K562 (cell line): ENCODE results near the gene PCF11. TPM values are rescaled to one million over a fixed set of nuclear protein-coding genes. Genes with fewer than 3 reads are reported as not detected.

Source experiments
- ARID4B ChIP-seq: sonication (generic); formaldehyde crosslinking; IDR thresholded peaks from 2 replicates; pipeline ENCODE4 v1.8.0; 2022; ENCODE audit warnings: mild to moderate bottlenecking, missing genetic modification reagents
- BCLAF1 ChIP-seq, 2 experiments: fragments of 450-650 bp in 1 of 2; IDR thresholded peaks; 2 replicates each; pipeline ENCODE4 v1.6.1; 2011 to 2017; ENCODE audit warnings: low read depth in 2 of 2, antibody characterized with exemption in 1 of 2, borderline replicate concordance in 1 of 2, low read length in 1 of 2, mild to moderate bottlenecking in 1 of 2, mixed read lengths in 1 of 2; ENCODE audit not compliant: control insufficient read depth in 1 of 2
- BCOR ChIP-seq: fragments of 450-650 bp; IDR thresholded peaks from 2 replicates; pipeline ENCODE4 v1.6.1; 2016
- BRF2 ChIP-seq: IDR thresholded peaks from 3 replicates; pipeline ENCODE4 v1.6.1; 2011; ENCODE audit warnings: borderline replicate concordance, mild to moderate bottlenecking; ENCODE audit not compliant: insufficient read length, insufficient read depth
- CBX1 ChIP-seq: sonication (generic); IDR thresholded peaks from 2 replicates; pipeline ENCODE4 v1.6.1; 2016; ENCODE audit warnings: antibody characterized with exemption, low read depth, mild to moderate bottlenecking
- CEBPG ChIP-seq, 3 experiments: fragments of 200-800 bp in 1 of 3; sonication (Bioruptor generic) in 1 of 3; sonication (generic) in 1 of 3; formaldehyde crosslinking in 1 of 3; IDR thresholded peaks in 2 of 3; conservative IDR thresholded peaks in 1 of 3; 2 replicates each; pipeline versions ENCODE4 v1.6.1 to v1.8.0; 2016 to 2022; ENCODE audit warnings: missing compliant biosample characterization in 2 of 3, missing genetic modification characterization in 2 of 3, mild to moderate bottlenecking in 1 of 3, missing genetic modification reagents in 1 of 3
- CEBPZ ChIP-seq: fragments of 150-350 bp; IDR thresholded peaks from 2 replicates; pipeline ENCODE4 v1.6.1; 2014; ENCODE audit warnings: low read depth, mild to moderate bottlenecking, low read length, borderline replicate concordance
- ETS2 ChIP-seq: IDR thresholded peaks from 2 replicates; pipeline ENCODE4 v1.6.1; 2016; ENCODE audit warnings: borderline replicate concordance, missing genetic modification characterization, mild to moderate bottlenecking, moderate library complexity, missing compliant biosample characterization; ENCODE audit not compliant: poor library complexity, severe bottlenecking
- GATA2 ChIP-seq: sonication (generic); formaldehyde crosslinking; IDR thresholded peaks from 2 replicates; pipeline ENCODE4 v1.4.0; 2020; ENCODE audit warnings: mild to moderate bottlenecking, missing genetic modification reagents
- ILF3 ChIP-seq: fragments of 450-650 bp; IDR thresholded peaks from 2 replicates; pipeline ENCODE4 v1.6.1; 2018; ENCODE audit warnings: antibody characterized with exemption, mild to moderate bottlenecking, moderate library complexity, borderline replicate concordance
- POLR2B ChIP-seq: fragments of 450-650 bp; IDR thresholded peaks from 2 replicates; pipeline ENCODE4 v1.6.1; 2018; ENCODE audit warnings: low read depth; ENCODE audit not compliant: partially characterized antibody
- PRMT5 ChIP-seq: sonication (generic); formaldehyde crosslinking; IDR thresholded peaks from 2 replicates; pipeline ENCODE4 v1.5.0; 2020; ENCODE audit warnings: missing genetic modification reagents
- SUPT5H ChIP-seq: fragments of 450-650 bp; IDR thresholded peaks from 2 replicates; pipeline ENCODE4 v1.6.1; 2016
- ZNF436 ChIP-seq: fragments of 250-450, 450-650 bp; sonication (Bioruptor Pico); formaldehyde crosslinking; IDR thresholded peaks from 2 replicates; pipeline ENCODE4 v1.7.0; 2020; ENCODE audit warnings: mild to moderate bottlenecking
- polyA plus RNA-seq, 8 experiments: library from polyadenylated mRNA; depleted of rRNA in 4 of 8; stranded (reverse) in 5 of 8; unstranded in 3 of 8; fragments of >200 nt; fragmentation: Nextera tagmentation in 2 of 8; fragmentation: Illumina TruSeq in 1 of 8; extraction: Ambion mirVana in 2 of 8; extraction: Trizol in 1 of 8; gene quantifications; 2 replicates each; pipeline versions ENCODE4 v1.2.1 to v1.2.3, GENCODE V29; 2011 to 2014; ENCODE audit warnings: inconsistent platforms in 1 of 8, missing spikeins in 1 of 8
- total RNA-seq, 7 experiments: library from RNA; depleted of rRNA in 6 of 7; stranded (reverse); fragments of >200 nt in 6 of 7; fragmentation: Illumina TruSeq in 2 of 7; extraction: Trizol in 2 of 7; gene quantifications; 2 replicates each; pipeline versions ENCODE4 v1.2.1 to v1.2.3, GENCODE V29; 2011 to 2021; ENCODE audit warnings: low replicate concordance in 1 of 7

The PCF11 gene
- total and polyA plus RNA-seq, 9 of the 15 experiments (the other 6 are each of a cell fraction or from before 2014, with no cell fraction given) = 9.3 to 91.6 (median 54.4) TPM

GRCh38 chr11:83158357-83158786 lies 1.4 kb downstream of the PCF11 start (continued):
- no peak for TF ChIP-seq ARID4B
- TF ChIP-seq CEBPG (CRISPR knock-in tag; IDR thresholded peaks at IDR 0.05) = no peak
- TF ChIP-seq CEBPG (tag; conservative IDR thresholded peaks at IDR 0.05 in 1 of 2, IDR thresholded peaks at IDR 0.05 in 1 of 2) = no peak
- TF ChIP-seq ILF3 = 0 out of 2 replicates have a peak, but pooled peaks have one; percentile 33
- TF ChIP-seq CEBPZ = no peak
- no peak for TF ChIP-seq GATA2 (CRISPR knock-in tag)
- no peak for TF ChIP-seq BCLAF1 (IDR thresholded peaks at IDR 0.05; ENCODE audit: borderline replicate concordance in 1 of 2, control insufficient read depth in 1 of 2, low read depth in 2 of 2, low read length in 1 of 2)
- TF ChIP-seq SUPT5H = no peak
- TF ChIP-seq CBX1 = no peak
- no peak for TF ChIP-seq ETS2 (tag)
- TF ChIP-seq BCOR = no peak
- TF ChIP-seq BRF2 = no peak
- no peak for TF ChIP-seq PRMT5 (CRISPR knock-in tag)
- TF ChIP-seq POLR2B = peak; percentile 13
- TF ChIP-seq ZNF436 (CRISPR knock-in tag) = no peak
